ENCODE measurements around the gene TRABD2B. TPM values are rescaled to one million over a fixed set of nuclear protein-coding genes. Genes with fewer than 3 reads are reported as not detected.
A peak's percentile ranks its signal among the peaks of the same experiment; 100 is the strongest.

TRABD2B gene
- total RNA-seq, 2 donors from 2014 or later: 3.8 to 10.7 TPM

DNA sequence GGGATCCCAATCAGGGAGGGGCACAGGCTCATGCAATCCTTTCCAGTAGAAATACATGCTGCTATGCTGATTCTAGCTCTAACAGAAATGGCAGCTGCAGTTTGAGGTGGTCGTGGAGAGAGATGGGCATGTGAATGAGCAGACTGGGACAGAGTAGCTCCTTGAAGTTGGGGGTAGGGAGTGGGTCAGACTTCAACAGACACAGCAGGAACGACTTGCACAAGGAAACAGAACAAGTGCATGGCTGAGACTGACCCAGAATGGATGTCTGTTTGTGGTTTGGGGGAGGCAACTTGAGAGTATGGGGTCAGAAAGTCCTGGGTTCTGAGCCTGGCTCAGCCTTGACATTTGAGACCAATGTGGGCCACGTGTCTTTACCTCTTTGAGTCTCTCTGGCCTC, 25.1 kb upstream of the TRABD2B start:
- no peak overlapping the region for H3K4me3 ChIP-seq
- H3K4me1 ChIP-seq (ENCODE audit: control insufficient read depth in 1 of 2, low read depth in 2 of 2): peaks cover 9 to 30% of the 10 kb centered on the region in 2 donors
- DNase-seq (ENCODE audit: low spot score) (no peak), ATAC-seq (ENCODE audit: insufficient number of reproducible peaks, low FRiP score, low read depth) (no peak)
- no peaks in the 10 kb centered on the region for H3K9me3 ChIP-seq
- no peaks in the 10 kb centered on the region for H3K27me3 ChIP-seq (replicated peaks; ENCODE audit: insufficient read depth)
- no peak overlapping the region for H3K27ac ChIP-seq
- H3K36me3 ChIP-seq: no peaks in the 10 kb centered on the region
- TF ChIP-seq, protein P1, sequence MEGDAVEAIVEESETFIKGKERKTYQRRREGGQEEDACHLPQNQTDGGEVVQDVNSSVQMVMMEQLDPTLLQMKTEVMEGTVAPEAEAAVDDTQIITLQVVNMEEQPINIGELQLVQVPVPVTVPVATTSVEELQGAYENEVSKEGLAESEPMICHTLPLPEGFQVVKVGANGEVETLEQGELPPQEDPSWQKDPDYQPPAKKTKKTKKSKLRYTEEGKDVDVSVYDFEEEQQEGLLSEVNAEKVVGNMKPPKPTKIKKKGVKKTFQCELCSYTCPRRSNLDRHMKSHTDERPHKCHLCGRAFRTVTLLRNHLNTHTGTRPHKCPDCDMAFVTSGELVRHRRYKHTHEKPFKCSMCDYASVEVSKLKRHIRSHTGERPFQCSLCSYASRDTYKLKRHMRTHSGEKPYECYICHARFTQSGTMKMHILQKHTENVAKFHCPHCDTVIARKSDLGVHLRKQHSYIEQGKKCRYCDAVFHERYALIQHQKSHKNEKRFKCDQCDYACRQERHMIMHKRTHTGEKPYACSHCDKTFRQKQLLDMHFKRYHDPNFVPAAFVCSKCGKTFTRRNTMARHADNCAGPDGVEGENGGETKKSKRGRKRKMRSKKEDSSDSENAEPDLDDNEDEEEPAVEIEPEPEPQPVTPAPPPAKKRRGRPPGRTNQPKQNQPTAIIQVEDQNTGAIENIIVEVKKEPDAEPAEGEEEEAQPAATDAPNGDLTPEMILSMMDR (IDR thresholded peaks at IDR 0.05): no peak

DNA sequence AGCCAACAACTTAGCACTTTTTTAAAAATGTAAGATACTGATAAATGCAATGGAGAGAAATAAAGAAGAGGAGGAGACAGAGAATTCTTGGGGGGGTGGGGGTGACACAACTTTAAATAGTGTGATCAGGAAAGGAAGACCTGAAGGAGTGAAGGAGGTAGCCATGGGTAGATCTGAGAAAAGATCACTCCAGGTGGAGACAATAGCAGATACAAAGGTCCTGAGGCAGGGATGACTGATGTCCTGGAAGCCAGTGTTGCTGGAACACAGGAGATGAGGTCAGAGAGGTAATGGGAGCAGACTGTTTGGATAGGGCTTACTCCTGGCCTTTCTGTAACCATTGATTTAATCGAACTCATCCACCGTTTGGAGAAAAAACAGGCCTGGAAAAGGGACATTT, 24.6 kb upstream of the TRABD2B start:
- TF ChIP-seq, protein P1 (IDR thresholded peaks at IDR 0.05): no peak
- H3K4me1 ChIP-seq (ENCODE audit: control insufficient read depth in 1 of 2, low read depth in 2 of 2): peaks cover 9 to 36% of the 10 kb centered on the region in 2 donors
- H3K4me3 ChIP-seq: no peak overlapping the region
- H3K27me3 ChIP-seq (replicated peaks; ENCODE audit: insufficient read depth): no peaks in the 10 kb centered on the region
- DNase-seq (ENCODE audit: low spot score): no peak
- ATAC-seq (ENCODE audit: insufficient number of reproducible peaks, low FRiP score, low read depth): no peak
- H3K9me3 ChIP-seq: no peaks in the 10 kb centered on the region
- no peaks in the 10 kb centered on the region for H3K36me3 ChIP-seq
- no peak overlapping the region for H3K27ac ChIP-seq

DNA sequence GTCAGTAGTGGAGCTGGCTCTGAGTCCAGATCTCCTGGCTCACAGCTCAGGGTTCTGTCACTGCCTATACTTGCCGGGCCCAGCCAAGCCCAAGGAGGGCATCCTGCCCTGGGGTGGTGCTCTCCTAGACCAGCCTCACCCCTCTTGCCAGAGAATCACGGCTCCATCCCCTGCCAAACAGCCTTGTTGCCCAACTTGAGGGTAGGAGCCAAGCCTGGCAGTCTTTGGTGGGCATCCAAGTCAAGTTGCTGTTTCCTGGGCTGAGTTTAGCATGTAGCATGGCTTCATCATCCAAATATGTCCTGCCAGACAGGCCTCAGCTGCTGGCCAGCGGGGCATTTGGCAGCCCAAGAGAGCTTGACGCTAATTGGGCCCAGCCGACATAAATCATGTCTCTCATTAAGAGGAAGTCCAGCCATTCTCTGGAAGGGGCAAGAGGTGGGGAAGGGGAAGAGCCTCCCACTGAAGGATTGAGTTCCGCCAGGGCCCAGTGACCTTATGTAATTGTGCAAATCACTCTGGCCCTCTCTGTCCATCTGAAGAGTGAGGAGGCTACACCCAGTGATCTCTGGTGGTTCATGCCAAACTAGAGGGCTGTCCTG, 22.6 kb upstream of the TRABD2B start:
- no peak overlapping the region for H3K4me3 ChIP-seq
- TF ChIP-seq, protein P1 (IDR thresholded peaks at IDR 0.05): no peak
- peak; percentile 82 for ATAC-seq (ENCODE audit: insufficient number of reproducible peaks, low FRiP score, low read depth)
- H3K27ac ChIP-seq: peak overlapping the region; percentile 61 to 81
- no peaks in the 10 kb centered on the region for H3K36me3 ChIP-seq
- DNase-seq (ENCODE audit: low spot score): peak; percentile 75
- peaks cover 9 to 46% of the 10 kb centered on the region in 2 donors for H3K4me1 ChIP-seq (ENCODE audit: control insufficient read depth in 1 of 2, low read depth in 2 of 2)
- H3K27me3 ChIP-seq (replicated peaks; ENCODE audit: insufficient read depth): no peaks in the 10 kb centered on the region
- no peaks in the 10 kb centered on the region for H3K9me3 ChIP-seq

GRCh38 chr1:48018799-48019198, 21.6 kb upstream of the TRABD2B start:
- Histone ChIP-seq H3K9me3 (no peaks in the 10 kb centered on the region), H3K36me3 (no peaks in the 10 kb centered on the region), H3K27me3 (replicated peaks; ENCODE audit: insufficient read depth) (no peaks in the 10 kb centered on the region), H3K27ac (peak overlapping the region in 1 of 2 donors; percentile 81), H3K4me1 (ENCODE audit: control insufficient read depth in 1 of 2, low read depth in 2 of 2) (peaks cover 9 to 46% of the 10 kb centered on the region in 2 donors), H3K4me3 (no peak overlapping the region)
- ATAC-seq (ENCODE audit: insufficient number of reproducible peaks, low FRiP score, low read depth): no peak
- no peak for DNase-seq (ENCODE audit: low spot score)
- TF ChIP-seq, protein P1 (IDR thresholded peaks at IDR 0.05): no peak

DNA sequence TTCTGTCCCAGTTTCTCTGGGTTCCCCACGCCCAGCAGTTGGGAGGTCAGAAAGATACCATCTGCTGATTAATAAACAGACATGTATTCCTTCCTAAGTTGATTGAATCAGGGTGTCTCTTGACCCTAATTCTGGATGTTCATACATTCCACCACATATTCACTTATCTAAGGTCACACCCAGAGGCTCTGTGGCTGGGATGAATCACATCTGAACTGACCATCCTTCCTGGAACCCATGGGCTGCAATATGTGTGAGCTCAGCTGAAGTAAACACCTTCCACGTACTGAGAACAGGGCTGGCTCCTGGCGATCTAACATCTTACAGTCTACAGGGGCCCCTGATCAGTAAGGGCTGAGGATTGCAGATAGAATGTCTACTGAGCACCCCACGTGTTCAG, 20.5 kb upstream of the TRABD2B start:
- ATAC-seq (ENCODE audit: insufficient number of reproducible peaks, low FRiP score, low read depth) (no peak), DNase-seq (ENCODE audit: low spot score) (no peak)
- H3K27ac ChIP-seq: no peak overlapping the region

More for the DNA sequence above, 20.5 kb upstream of the TRABD2B start:
- H3K27me3 ChIP-seq (replicated peaks; ENCODE audit: insufficient read depth): no peaks in the 10 kb centered on the region
- no peaks in the 10 kb centered on the region for H3K36me3 ChIP-seq
- TF ChIP-seq, protein P1 (IDR thresholded peaks at IDR 0.05): no peak
- H3K9me3 ChIP-seq: no peaks in the 10 kb centered on the region
- no peak overlapping the region for H3K4me3 ChIP-seq
- H3K4me1 ChIP-seq (ENCODE audit: control insufficient read depth in 1 of 2, low read depth in 2 of 2): peaks cover 9 to 46% of the 10 kb centered on the region in 2 donors
